Measurements from ENCODE around the gene NHSL1.

NHSL1 gene

GRCh38 chr6:138493413-138493812, 5.9 kb downstream of the NHSL1 start:
- no peak for DNase-seq (ENCODE audit: low spot score)

- no peak for DNase-seq (ENCODE audit: low spot score)
Measured at GRCh38 chr6:138492871-138493270, 6.4 kb downstream of the NHSL1 start.

- DNase-seq (ENCODE audit: low spot score) = no peak
Measured at GRCh38 chr6:138492113-138492512, 7.2 kb downstream of the NHSL1 start.

- DNase-seq (ENCODE audit: low spot score) = no peak
Measured at GRCh38 chr6:138491017-138491416, 8.3 kb downstream of the NHSL1 start.

GRCh38 chr6:138489846-138490245, 9.4 kb downstream of the NHSL1 start:
- no peak for DNase-seq (ENCODE audit: low spot score)

GRCh38 chr6:138487102-138487604, 12.1 kb downstream of the NHSL1 start:
- DNase-seq (ENCODE audit: low spot score) = no peak

- no peak for DNase-seq (ENCODE audit: low spot score)
Measured at GRCh38 chr6:138486249-138487101, 12.8 kb downstream of the NHSL1 start.

GRCh38 chr6:138485586-138486248, 13.6 kb downstream of the NHSL1 start:
- DNase-seq (ENCODE audit: low spot score) = no peak

- DNase-seq (ENCODE audit: low spot score) = no peak
Measured at GRCh38 chr6:138485005-138485545, 14.2 kb downstream of the NHSL1 start.

- no peak for DNase-seq (ENCODE audit: low spot score)
Measured at GRCh38 chr6:138484018-138484731, 15.1 kb downstream of the NHSL1 start.

GRCh38 chr6:138482816-138483215, 16.5 kb downstream of the NHSL1 start:
- no peak for DNase-seq (ENCODE audit: low spot score)

GRCh38 chr6:138480279-138480949, 18.9 kb downstream of the NHSL1 start:
- DNase-seq (ENCODE audit: low spot score) = no peak

GRCh38 chr6:138477913-138478539, 21.3 kb downstream of the NHSL1 start:
- no peak for DNase-seq (ENCODE audit: low spot score)

GRCh38 chr6:138476116-138476515, 23.2 kb downstream of the NHSL1 start:
- no peak for DNase-seq (ENCODE audit: low spot score)

GRCh38 chr6:138473144-138473543, 26.1 kb downstream of the NHSL1 start:
- DNase-seq (ENCODE audit: low spot score) = no peak

- DNase-seq (ENCODE audit: low spot score) = no peak
Measured at GRCh38 chr6:138468320-138469015, 30.8 kb downstream of the NHSL1 start.

GRCh38 chr6:138467901-138468300, 31.4 kb downstream of the NHSL1 start:
- no peak for DNase-seq (ENCODE audit: low spot score)

GRCh38 chr6:138465007-138465645, 34.2 kb downstream of the NHSL1 start:
- DNase-seq (ENCODE audit: low spot score) = no peak

- no peak for DNase-seq (ENCODE audit: low spot score)
Measured at GRCh38 chr6:138464085-138464484, 35.2 kb downstream of the NHSL1 start.

GRCh38 chr6:138461647-138462046, 37.6 kb downstream of the NHSL1 start:
- DNase-seq (ENCODE audit: low spot score) = no peak
